DND-41 (cell line): Measurements from ENCODE around the gene CCL27.
A peak's percentile ranks its signal among the peaks of the same experiment; 100 is the strongest.

ENCODE experiments used
- ATAC-seq: fragments of 200-7000 bp; cut with Tn5 transposase; 3 replicates; pipeline ENCODE4 v1.9.1; 2021; ENCODE audit warnings: low read depth; ENCODE audit not compliant: insufficient read depth
- DNase-seq: peaks from one replicate; pipeline ENCODE4 v3.0.0-alpha.2; 2020
- H2AFZ ChIP-seq: 2 replicates; pipeline ENCODE4 v1.6.0; 2012; ENCODE audit warnings: low read depth, low read length
- H3K27ac ChIP-seq: 2 replicates; pipeline ENCODE4 v1.5.1; 2012; ENCODE audit warnings: low read length, inconsistent platforms
- H3K27me3 ChIP-seq: fragments of 200-600 bp; sonication (generic); 2 replicates; pipeline ENCODE4 v1.6.0; 2012; ENCODE audit warnings: low read length, mild to moderate bottlenecking, inconsistent platforms; ENCODE audit not compliant: insufficient read depth, poor library complexity
- H3K36me3 ChIP-seq: 2 replicates; pipeline ENCODE4 v1.5.1; 2012; ENCODE audit warnings: low read length, inconsistent platforms; ENCODE audit not compliant: insufficient read depth
- H3K4me1 ChIP-seq: 2 replicates; pipeline ENCODE4 v1.5.1; 2012; ENCODE audit warnings: mild to moderate bottlenecking, low read length; ENCODE audit not compliant: insufficient read depth
- H3K4me2 ChIP-seq: 2 replicates; pipeline ENCODE4 v1.6.0; 2012; ENCODE audit warnings: mild to moderate bottlenecking, moderate library complexity, low read length, inconsistent platforms; ENCODE audit not compliant: insufficient read depth
- H3K4me3 ChIP-seq, 2 experiments: fragments of 200-600 bp in 1 of 2; shearing (Covaris generic) in 1 of 2; 2 replicates each; pipeline ENCODE4 v1.5.1; 2012 to 2016; ENCODE audit warnings: inconsistent platforms in 2 of 2, low read length in 2 of 2, mild to moderate bottlenecking in 2 of 2, low read depth in 1 of 2, moderate library complexity in 1 of 2
- H3K79me2 ChIP-seq: 2 replicates; pipeline ENCODE4 v1.6.0; 2012; ENCODE audit warnings: low read length, inconsistent platforms; ENCODE audit not compliant: insufficient read depth
- H3K9ac ChIP-seq: 2 replicates; pipeline ENCODE4 v1.6.0; 2012; ENCODE audit warnings: low read depth, mild to moderate bottlenecking, inconsistent platforms, low read length, moderate library complexity
- H3K9me3 ChIP-seq: 2 replicates; pipeline ENCODE4 v1.5.1; 2012; ENCODE audit warnings: low read length, moderate library complexity, mild to moderate bottlenecking, inconsistent platforms; ENCODE audit not compliant: insufficient read depth, severe bottlenecking
- H4K20me1 ChIP-seq: 2 replicates; pipeline ENCODE4 v1.6.0; 2012; ENCODE audit warnings: low read length; ENCODE audit not compliant: insufficient read depth
- CTCF ChIP-seq: IDR thresholded peaks from 2 replicates; pipeline ENCODE4 v1.5.1; 2012; ENCODE audit warnings: borderline replicate concordance, low read length, moderate library complexity, mild to moderate bottlenecking; ENCODE audit not compliant: poor library complexity, severe bottlenecking; ENCODE audit errors: extremely low read depth
- EZH2 ChIP-seq: IDR thresholded peaks from 3 replicates; pipeline ENCODE4 v1.6.1; 2012; ENCODE audit warnings: borderline replicate concordance, low read depth, mild to moderate bottlenecking, moderate library complexity, low read length, inconsistent platforms; ENCODE audit not compliant: severe bottlenecking

Gene CCL27, protein sequence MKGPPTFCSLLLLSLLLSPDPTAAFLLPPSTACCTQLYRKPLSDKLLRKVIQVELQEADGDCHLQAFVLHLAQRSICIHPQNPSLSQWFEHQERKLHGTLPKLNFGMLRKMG

GRCh38 chr9:34662526-34663302 lies at the start of gene CCL27:
Gene CCL27, minus strand, starts transcription at chr9:34662657. Its CDS starts 24 bp downstream, at chr9:34662633.
- Histone ChIP-seq H3K4me3 (no peak within 1 kb of the TSS), H3K27ac (peak within 1 kb of the TSS; percentile 65), H3K9ac (no peak within 1 kb of the TSS; the same call in 1 of the 2 replicates), H3K79me2 (no peaks in the 10 kb centered on the region), H3K4me2 (peak within 1 kb of the TSS; percentile 17), H3K27me3 (no peaks in the 10 kb centered on the region), H2AFZ (peak within 1 kb of the TSS; percentile 36), H4K20me1 (no peaks in the 10 kb centered on the region), H3K36me3 (no peaks in the 10 kb centered on the region), H3K4me1 (peaks cover 21% of the 10 kb centered on the region), H3K9me3 (no peaks in the 10 kb centered on the region)
- DNase-seq, result peak; percentile 69
- TF ChIP-seq CTCF, result no peak
- TF ChIP-seq EZH2, result no peak
- ATAC-seq, result peak; percentile 88

DNA sequence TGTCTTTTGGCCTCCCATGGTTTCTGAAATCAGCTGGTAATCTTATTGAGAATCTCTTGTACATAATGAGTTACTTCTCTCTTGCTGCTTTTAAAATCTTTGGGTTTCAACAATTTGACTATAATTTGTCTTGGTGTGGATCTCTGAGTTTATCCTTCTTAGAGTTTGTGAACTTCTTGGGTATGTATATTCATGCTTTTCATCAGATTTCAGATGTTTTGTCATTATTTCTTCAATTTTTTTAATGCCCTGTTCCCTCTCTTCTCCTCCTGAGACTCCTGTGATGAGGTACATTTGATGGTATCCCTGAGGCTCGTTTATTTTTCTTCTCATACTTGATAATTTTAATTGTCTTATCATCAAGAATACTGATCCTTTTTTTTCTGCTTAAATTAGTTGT lies 49.7 kb upstream of the CCL27 start:
- Histone ChIP-seq H3K4me1 (no peaks in the 10 kb centered on the region), H3K79me2 (no peaks in the 10 kb centered on the region), H3K4me3 (no peak overlapping the region), H3K9ac (no peak overlapping the region), H3K27ac (no peak overlapping the region), H3K36me3 (no peaks in the 10 kb centered on the region), H4K20me1 (no peaks in the 10 kb centered on the region), H2AFZ (no peak overlapping the region), H3K27me3 (peaks cover 19% of the 10 kb centered on the region), H3K9me3 (no peaks in the 10 kb centered on the region), H3K4me2 (no peak overlapping the region)
- ATAC-seq (no peak), DNase-seq (no peak)
- TF ChIP-seq EZH2 (no peak), CTCF (no peak)

DNA sequence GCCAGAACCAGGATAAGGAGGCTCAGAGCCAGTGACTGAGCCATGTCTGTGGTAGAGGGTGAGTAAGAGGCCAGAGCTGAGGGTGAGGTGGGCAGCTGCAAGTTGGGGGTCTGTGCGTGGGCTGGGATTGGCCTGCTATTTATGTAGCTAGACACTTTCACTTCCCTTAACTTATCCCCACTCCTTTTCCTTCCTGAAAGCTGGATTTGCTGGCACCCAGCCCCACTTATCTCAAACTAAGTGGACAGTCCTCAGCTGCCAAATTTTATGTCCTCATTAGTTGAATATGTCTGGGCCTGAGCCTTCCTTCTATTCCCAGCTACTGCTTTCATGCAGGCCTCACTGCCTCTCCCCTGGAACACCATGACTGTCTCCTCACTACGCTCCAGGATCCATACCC lies 47.6 kb upstream of the CCL27 start, which contains the start of gene CCL21:
Gene CCL21 (minus strand): TSS at position 114 of the 400 bp plus-strand sequence. CDS start 70 bp downstream, at position 44.
- Histone ChIP-seq H3K4me3 (no peak within 1 kb of the TSS), H2AFZ (no peak within 1 kb of the TSS), H3K36me3 (no peaks in the 10 kb centered on the region), H3K27ac (no peak within 1 kb of the TSS), H3K27me3 (peaks cover 21% of the 10 kb centered on the region), H3K4me1 (no peaks in the 10 kb centered on the region), H3K79me2 (no peaks in the 10 kb centered on the region), H3K9ac (no peak within 1 kb of the TSS), H3K9me3 (no peaks in the 10 kb centered on the region), H4K20me1 (no peaks in the 10 kb centered on the region), H3K4me2 (no peak within 1 kb of the TSS)
- no peak for ATAC-seq
- TF ChIP-seq EZH2 (no peak), CTCF (no peak)
- DNase-seq, result no peak
